Measurements from ENCODE around the gene IRF4.
A peak's percentile ranks its signal among the peaks of the same experiment; 100 is the strongest.

Gene IRF4

DNA sequence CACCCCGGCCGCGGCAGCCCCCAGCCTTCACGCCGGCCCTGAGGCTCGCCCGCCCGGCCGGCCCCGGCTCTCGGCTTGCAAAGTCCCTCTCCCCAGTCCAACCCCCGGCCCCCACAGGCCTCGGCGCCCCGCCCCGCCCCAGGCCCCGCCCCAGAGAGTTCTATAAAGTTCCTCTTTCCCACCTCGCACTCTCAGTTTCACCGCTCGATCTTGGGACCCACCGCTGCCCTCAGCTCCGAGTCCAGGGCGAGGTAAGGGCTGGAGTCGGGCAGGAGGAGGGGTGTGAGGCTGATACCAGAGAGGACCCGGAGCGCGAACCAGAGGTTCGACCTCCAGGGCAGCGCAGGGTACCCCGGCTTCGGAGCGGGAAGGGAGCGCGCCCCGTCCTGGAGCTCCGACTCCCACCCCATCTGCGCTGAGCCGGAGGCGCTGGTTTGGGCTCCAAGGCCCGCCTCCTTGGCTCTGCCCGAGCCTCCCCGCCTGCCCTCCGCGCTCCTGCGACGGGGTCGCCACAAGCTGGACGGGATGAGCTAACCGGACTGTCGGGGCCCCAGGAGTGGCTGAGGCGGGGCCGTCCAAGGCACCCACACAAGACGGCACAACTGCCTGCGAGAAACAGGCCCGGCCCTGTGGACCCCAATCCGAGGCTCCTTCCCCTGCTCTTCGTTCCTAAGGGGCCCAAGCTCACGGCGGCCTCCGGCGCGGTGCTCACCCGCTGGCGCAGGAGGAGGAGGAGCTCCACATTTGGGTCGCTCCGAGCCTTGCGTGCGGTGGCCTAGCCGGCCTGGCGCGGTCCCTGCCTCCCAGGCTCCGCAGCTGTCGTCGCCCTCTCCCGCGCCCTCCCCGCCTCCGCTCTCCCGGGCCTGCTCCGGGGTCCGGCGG, at the start of gene IRF4:
IRF4 (plus strand) TSS at position 194 of the 882 bp plus-strand sequence. CDS start 1,401 bp downstream, outside the sequence.
- H3K4me3 ChIP-seq (ENCODE audit: low read depth, low read length), result no peak within 1 kb of the TSS
- no peak for TF ChIP-seq MYC (IDR thresholded peaks at IDR 0.05; ENCODE audit: low read depth, low read length)
- TF ChIP-seq, protein P1, sequence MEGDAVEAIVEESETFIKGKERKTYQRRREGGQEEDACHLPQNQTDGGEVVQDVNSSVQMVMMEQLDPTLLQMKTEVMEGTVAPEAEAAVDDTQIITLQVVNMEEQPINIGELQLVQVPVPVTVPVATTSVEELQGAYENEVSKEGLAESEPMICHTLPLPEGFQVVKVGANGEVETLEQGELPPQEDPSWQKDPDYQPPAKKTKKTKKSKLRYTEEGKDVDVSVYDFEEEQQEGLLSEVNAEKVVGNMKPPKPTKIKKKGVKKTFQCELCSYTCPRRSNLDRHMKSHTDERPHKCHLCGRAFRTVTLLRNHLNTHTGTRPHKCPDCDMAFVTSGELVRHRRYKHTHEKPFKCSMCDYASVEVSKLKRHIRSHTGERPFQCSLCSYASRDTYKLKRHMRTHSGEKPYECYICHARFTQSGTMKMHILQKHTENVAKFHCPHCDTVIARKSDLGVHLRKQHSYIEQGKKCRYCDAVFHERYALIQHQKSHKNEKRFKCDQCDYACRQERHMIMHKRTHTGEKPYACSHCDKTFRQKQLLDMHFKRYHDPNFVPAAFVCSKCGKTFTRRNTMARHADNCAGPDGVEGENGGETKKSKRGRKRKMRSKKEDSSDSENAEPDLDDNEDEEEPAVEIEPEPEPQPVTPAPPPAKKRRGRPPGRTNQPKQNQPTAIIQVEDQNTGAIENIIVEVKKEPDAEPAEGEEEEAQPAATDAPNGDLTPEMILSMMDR (IDR thresholded peaks at IDR 0.05; ENCODE audit: low read depth, low read length), result no peak
- TF ChIP-seq, protein P2, sequence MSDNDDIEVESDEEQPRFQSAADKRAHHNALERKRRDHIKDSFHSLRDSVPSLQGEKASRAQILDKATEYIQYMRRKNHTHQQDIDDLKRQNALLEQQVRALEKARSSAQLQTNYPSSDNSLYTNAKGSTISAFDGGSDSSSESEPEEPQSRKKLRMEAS (IDR thresholded peaks at IDR 0.05; ENCODE audit: low read depth, low read length), result no peak
- no peak for TF ChIP-seq POLR2A (IDR thresholded peaks at IDR 0.05; ENCODE audit: extremely low read depth, insufficient read length)
- no peak for DNase-seq (ENCODE audit: low read depth)

DNA sequence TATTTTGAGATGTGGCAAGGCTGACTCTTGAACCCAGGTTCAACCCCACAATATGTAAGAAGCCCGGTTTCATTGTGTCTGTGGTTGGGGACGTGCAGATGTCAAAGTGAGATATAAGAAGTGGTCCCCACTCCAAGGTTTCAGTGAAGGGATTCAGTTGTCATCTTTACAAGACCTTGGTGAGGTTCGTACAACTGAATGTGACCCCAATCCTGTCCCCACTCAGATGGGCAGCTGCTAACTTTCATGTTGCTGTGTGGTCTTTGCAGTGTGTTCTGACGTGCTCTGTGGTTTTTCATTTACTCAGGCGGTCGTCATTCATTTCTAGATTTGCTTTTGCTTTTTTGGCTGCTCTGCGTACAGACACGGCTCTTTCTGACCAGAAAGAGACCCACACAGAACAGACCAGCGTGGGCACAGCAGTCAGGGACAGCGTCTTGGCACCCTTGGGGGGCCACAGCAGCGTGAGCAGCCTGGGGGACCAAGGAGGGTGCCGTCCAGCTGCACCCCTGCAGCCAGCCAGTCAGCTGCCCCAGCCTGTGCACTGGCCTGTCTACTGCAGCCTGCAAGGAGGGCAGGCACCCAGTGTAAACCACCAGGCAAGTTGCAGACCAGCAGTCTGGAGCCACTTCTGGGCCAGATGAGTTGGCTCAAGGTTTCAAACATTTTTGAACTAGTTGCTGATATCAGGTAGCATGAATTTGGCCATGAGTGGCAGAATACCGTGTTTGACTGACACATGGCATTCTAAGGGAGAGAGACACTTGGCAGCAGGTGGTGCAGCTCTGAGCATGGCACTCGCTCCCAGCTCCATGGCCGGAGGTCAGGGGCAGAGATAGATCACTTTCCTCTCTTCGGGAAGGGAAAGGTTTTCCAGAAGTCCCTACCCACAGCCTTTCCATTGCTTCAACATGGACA, 49.4 kb upstream of the IRF4 start:
- peak; percentile 83 for DNase-seq (ENCODE audit: low read depth)
- TF ChIP-seq, protein P2 (IDR thresholded peaks at IDR 0.05; ENCODE audit: low read depth, low read length), result no peak
- TF ChIP-seq MYC (IDR thresholded peaks at IDR 0.05; ENCODE audit: low read depth, low read length), result no peak
- TF ChIP-seq POLR2A (IDR thresholded peaks at IDR 0.05; ENCODE audit: extremely low read depth, insufficient read length), result no peak
- TF ChIP-seq, protein P1 (IDR thresholded peaks at IDR 0.05; ENCODE audit: low read depth, low read length), result no peak
- H3K4me3 ChIP-seq (ENCODE audit: low read depth, low read length), result no peak overlapping the region

DNA sequence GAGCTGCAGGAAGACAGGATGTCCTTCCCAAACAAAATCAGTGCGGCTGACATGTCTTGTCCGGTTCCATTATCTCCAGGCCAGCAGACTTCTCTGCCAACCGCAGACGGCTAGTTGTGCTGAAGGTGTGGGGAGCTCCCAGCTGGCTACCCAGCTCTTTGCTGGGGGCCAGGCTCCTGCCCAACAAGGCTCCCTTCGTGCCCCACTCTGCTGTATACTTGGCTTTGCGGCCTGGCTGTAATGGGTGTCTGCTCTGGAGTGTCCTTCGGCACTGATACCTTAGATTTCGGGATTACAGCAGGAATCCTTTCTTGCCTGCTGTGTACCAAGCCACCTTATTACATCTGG, 48.7 kb upstream of the IRF4 start:
- no peak overlapping the region for H3K4me3 ChIP-seq (ENCODE audit: low read depth, low read length)
- TF ChIP-seq, protein P2 (IDR thresholded peaks at IDR 0.05; ENCODE audit: low read depth, low read length), result no peak
- TF ChIP-seq MYC (IDR thresholded peaks at IDR 0.05; ENCODE audit: low read depth, low read length), result no peak
- TF ChIP-seq, protein P1 (IDR thresholded peaks at IDR 0.05; ENCODE audit: low read depth, low read length), result no peak
- no peak for TF ChIP-seq POLR2A (IDR thresholded peaks at IDR 0.05; ENCODE audit: extremely low read depth, insufficient read length)
- DNase-seq (ENCODE audit: low read depth), result no peak

DNA sequence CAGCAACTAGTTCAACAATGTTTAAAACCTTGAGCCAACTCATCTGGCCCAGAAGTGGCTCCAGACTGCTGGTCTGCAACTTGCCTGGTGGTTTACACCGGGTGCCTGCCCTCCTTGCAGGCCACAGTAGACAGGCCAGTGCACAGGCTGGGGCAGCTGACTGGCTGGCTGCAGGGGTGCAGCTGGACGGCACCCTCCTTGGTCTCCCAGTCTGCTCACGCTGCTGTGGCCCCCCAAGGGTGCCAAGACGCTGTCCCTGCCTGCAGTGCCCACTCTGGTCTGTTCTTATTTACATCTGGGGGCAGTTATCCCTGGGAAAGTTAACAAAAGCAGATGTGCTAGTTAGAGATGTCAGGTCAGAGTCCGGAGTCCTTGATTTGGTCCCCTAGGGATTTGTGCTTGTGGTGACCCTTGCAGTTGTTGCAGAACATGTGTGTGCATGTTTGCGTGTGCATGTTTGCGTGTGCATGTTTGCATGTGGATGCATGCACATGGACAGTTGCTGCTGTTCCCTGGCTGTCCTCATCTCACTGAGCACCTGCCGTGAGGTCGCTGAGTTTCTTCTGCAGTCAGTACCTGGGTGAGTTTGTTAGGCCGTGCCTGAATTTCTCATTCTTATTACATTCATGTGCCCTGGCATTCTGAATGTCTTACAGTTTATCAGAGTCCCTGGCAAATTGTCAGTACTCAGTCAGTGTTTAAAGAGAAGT, 48.2 kb upstream of the IRF4 start:
- TF ChIP-seq MYC (IDR thresholded peaks at IDR 0.05; ENCODE audit: low read depth, low read length), result no peak
- TF ChIP-seq, protein P2 (IDR thresholded peaks at IDR 0.05; ENCODE audit: low read depth, low read length), result no peak
- no peak overlapping the region for H3K4me3 ChIP-seq (ENCODE audit: low read depth, low read length)
- no peak for DNase-seq (ENCODE audit: low read depth)

DNA sequence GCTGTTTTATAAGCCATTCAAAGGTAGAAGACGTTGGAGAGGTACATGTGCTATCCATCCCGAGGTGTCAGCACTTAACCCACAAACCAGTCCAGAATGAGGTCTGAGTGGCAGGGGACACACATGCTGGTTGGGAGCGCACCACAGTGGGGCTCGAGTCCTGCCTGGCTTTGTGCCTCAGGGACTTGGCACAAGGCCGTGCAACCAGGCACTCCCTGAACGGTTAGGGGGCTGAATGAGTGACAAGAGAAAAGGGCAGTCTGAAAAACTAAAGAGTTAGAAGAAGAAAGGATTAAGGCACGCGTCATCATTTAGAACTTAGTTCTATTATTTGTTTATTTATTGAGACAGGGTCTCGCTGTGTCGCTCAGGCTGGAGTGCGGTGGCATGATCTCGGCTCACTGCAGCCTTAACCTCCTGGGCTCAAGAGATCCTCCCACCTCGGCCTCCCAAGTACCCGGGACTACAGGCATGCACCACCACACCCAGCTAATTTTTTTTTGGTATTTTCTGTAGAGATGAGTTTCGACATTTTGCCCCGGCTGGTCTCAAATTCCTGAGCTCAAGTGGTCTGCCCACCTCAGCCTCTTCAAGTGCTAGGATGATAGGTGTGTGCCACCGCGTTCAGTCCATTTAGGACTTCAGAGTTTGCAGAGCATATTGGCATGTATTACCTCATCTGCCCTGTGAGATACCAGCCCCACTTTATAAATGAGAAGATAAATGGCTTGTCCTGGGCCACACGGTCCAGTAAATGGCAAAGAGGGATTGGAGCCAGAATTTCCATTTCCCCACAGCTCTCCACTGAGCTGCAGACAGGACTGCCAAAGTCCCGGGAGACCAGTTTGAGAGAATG, 47.4 kb upstream of the IRF4 start:
- H3K4me3 ChIP-seq (ENCODE audit: low read depth, low read length), result no peak overlapping the region
- DNase-seq (ENCODE audit: low read depth), result no peak
- no peak for TF ChIP-seq POLR2A (IDR thresholded peaks at IDR 0.05; ENCODE audit: extremely low read depth, insufficient read length)
- no peak for TF ChIP-seq MYC (IDR thresholded peaks at IDR 0.05; ENCODE audit: low read depth, low read length)
- TF ChIP-seq, protein P1 (IDR thresholded peaks at IDR 0.05; ENCODE audit: low read depth, low read length), result no peak
- TF ChIP-seq, protein P2 (IDR thresholded peaks at IDR 0.05; ENCODE audit: low read depth, low read length), result no peak

Data from NB4 (cell line).